H9 (cell line): ENCODE results near the gene CD68. TPM values are rescaled to one million over a fixed set of nuclear protein-coding genes. Genes with fewer than 3 reads are reported as not detected.
"Not testable (repeated sequence)": the region's sequence is repeated elsewhere in the genome, so short reads cannot be mapped to it uniquely, and the experiment has no call there.

Experiments
- DNase-seq: peaks from one replicate; pipeline ENCODE4 v3.0.0-alpha.2; 2017
- H2AFZ ChIP-seq: one replicate; pipeline ENCODE4 v1.6.1; 2013; ENCODE audit warnings: mild to moderate bottlenecking, low read length, control low read depth, moderate library complexity
- H2AK5ac ChIP-seq: 2 replicates; pipeline ENCODE4 v1.6.1; 2013; ENCODE audit warnings: low read length, control low read depth, mixed read lengths; ENCODE audit not compliant: insufficient read length
- H2BK120ac ChIP-seq: one replicate; pipeline ENCODE4 v1.6.1; 2013; ENCODE audit warnings: low read depth, mild to moderate bottlenecking, low read length, control low read depth, inconsistent platforms; ENCODE audit not compliant: poor library complexity, severe bottlenecking
- H2BK12ac ChIP-seq: 2 replicates; pipeline ENCODE4 v1.6.1; 2013; ENCODE audit warnings: low read length, control low read depth, mixed read lengths, low read depth; ENCODE audit not compliant: insufficient read length
- H2BK15ac ChIP-seq: 2 replicates; pipeline ENCODE4 v1.6.1; 2013; ENCODE audit warnings: low read depth, low read length, control low read depth
- H2BK20ac ChIP-seq: one replicate; pipeline ENCODE4 v1.6.1; 2013; ENCODE audit warnings: low read depth, mild to moderate bottlenecking, low read length, control low read depth, inconsistent platforms; ENCODE audit not compliant: poor library complexity, severe bottlenecking
- H2BK5ac ChIP-seq: 2 replicates; pipeline ENCODE4 v1.6.1; 2013; ENCODE audit warnings: low read length, control low read depth, mixed read lengths; ENCODE audit not compliant: insufficient read length
- H3K14ac ChIP-seq: 2 replicates; pipeline ENCODE4 v1.6.1; 2013; ENCODE audit warnings: low read length, control low read depth; ENCODE audit not compliant: insufficient read depth
- H3K18ac ChIP-seq: 2 replicates; pipeline ENCODE4 v1.6.1; 2013; ENCODE audit warnings: low read depth, mild to moderate bottlenecking, mixed read lengths, low read length, control low read depth; ENCODE audit not compliant: insufficient read length
- H3K23ac ChIP-seq: 2 replicates; pipeline ENCODE4 v1.6.1; 2013; ENCODE audit warnings: low read length, control low read depth, mixed read lengths, low read depth; ENCODE audit not compliant: insufficient read length
- H3K23me2 ChIP-seq: 2 replicates; pipeline ENCODE4 v1.6.1; 2013; ENCODE audit warnings: low read depth, mild to moderate bottlenecking, mixed read lengths, low read length, control low read depth; ENCODE audit not compliant: insufficient read length, poor library complexity, severe bottlenecking
- H3K27ac ChIP-seq: 2 replicates; pipeline ENCODE4 v1.5.1; 2013; ENCODE audit warnings: low read length, control low read depth, mixed read lengths, low read depth; ENCODE audit not compliant: insufficient read length
- H3K27me3 ChIP-seq: 2 replicates; pipeline ENCODE4 v1.6.1; 2013; ENCODE audit warnings: low read length, control low read depth, inconsistent platforms; ENCODE audit not compliant: insufficient read depth
- H3K4ac ChIP-seq: 2 replicates; pipeline ENCODE4 v1.6.1; 2013; ENCODE audit warnings: low read depth, mild to moderate bottlenecking, control low read depth, inconsistent platforms, low read length, moderate library complexity
- H3K4me1 ChIP-seq: 2 replicates; pipeline ENCODE4 v1.6.1; 2013; ENCODE audit warnings: low read length, control low read depth, inconsistent platforms; ENCODE audit not compliant: insufficient read depth
- H3K4me2 ChIP-seq: 2 replicates; pipeline ENCODE4 v1.6.1; 2013; ENCODE audit warnings: low read length, control low read depth, mixed read lengths; ENCODE audit not compliant: insufficient read length, insufficient read depth
- H3K56ac ChIP-seq: 2 replicates; pipeline ENCODE4 v1.6.1; 2013; ENCODE audit warnings: low read depth, mild to moderate bottlenecking, mixed read lengths, low read length, control low read depth; ENCODE audit not compliant: insufficient read length
- H3K79me1 ChIP-seq: 2 replicates; pipeline ENCODE4 v1.6.1; 2013; ENCODE audit warnings: low read depth, mild to moderate bottlenecking, moderate library complexity, low read length, control low read depth, inconsistent platforms; ENCODE audit not compliant: insufficient read depth, poor library complexity, severe bottlenecking
- H3K79me2 ChIP-seq: 2 replicates; pipeline ENCODE4 v1.6.1; 2013; ENCODE audit warnings: low read length, control low read depth, inconsistent platforms; ENCODE audit not compliant: insufficient read depth
- H3K9ac ChIP-seq: 2 replicates; pipeline ENCODE4 v1.6.1; 2013; ENCODE audit warnings: low read length, control low read depth, mixed read lengths; ENCODE audit not compliant: insufficient read length; ENCODE audit errors: extremely low read depth
- H3K9me3 ChIP-seq: one replicate; pipeline ENCODE4 v1.6.1; 2013; ENCODE audit warnings: low read depth, low read length, inconsistent platforms; ENCODE audit not compliant: control insufficient read depth
- H3T11ph ChIP-seq: one replicate; pipeline ENCODE4 v1.6.1; 2013; ENCODE audit warnings: mild to moderate bottlenecking, low read length, control low read depth, inconsistent platforms
- H4K20me1 ChIP-seq: one replicate; pipeline ENCODE4 v1.6.1; 2013; ENCODE audit not compliant: control insufficient read depth, insufficient read length, insufficient read depth
- H4K5ac ChIP-seq: 2 replicates; pipeline ENCODE4 v1.6.1; 2013; ENCODE audit warnings: low read depth, mild to moderate bottlenecking, mixed read lengths, low read length, control low read depth; ENCODE audit not compliant: insufficient read length
- H4K8ac ChIP-seq: replicated peaks from 2 replicates; pipeline ENCODE4 v1.6.1; 2013; ENCODE audit warnings: low read length, control low read depth, mixed read lengths, low read depth; ENCODE audit not compliant: insufficient read length
- H4K91ac ChIP-seq: 2 replicates; pipeline ENCODE4 v1.6.1; 2013; ENCODE audit warnings: low read depth, mild to moderate bottlenecking, moderate library complexity, mixed read lengths, low read length, control low read depth; ENCODE audit not compliant: insufficient read length
- H3K27ac Mint-ChIP-seq, 3 experiments: 2 replicates in 2 of 3; 3 replicates in 1 of 3; pipeline ENCODE4 v1.8.0; 2020 to 2021; ENCODE audit warnings: mixed read lengths in 3 of 3, mild to moderate bottlenecking in 1 of 3, moderate library complexity in 1 of 3
- H3K27me3 Mint-ChIP-seq: 2 replicates; pipeline ENCODE4 v1.8.0; 2021; ENCODE audit warnings: low read depth, mild to moderate bottlenecking, moderate library complexity, mixed read lengths
- H3K36me3 Mint-ChIP-seq, 3 experiments: 2 replicates in 2 of 3; 3 replicates in 1 of 3; pipeline ENCODE4 v1.8.0; 2020 to 2021; ENCODE audit warnings: low read depth in 3 of 3, mixed read lengths in 3 of 3; ENCODE audit not compliant: insufficient read depth in 1 of 3
- H3K4me1 Mint-ChIP-seq, 2 experiments: 2 replicates each; pipeline ENCODE4 v1.8.0; 2020; ENCODE audit warnings: mixed read lengths in 2 of 2
- H3K4me3 Mint-ChIP-seq, 2 experiments: 2 replicates in 1 of 2; 3 replicates in 1 of 2; pipeline ENCODE4 v1.8.0; 2020 to 2021; ENCODE audit warnings: mild to moderate bottlenecking in 2 of 2, mixed read lengths in 2 of 2, moderate library complexity in 1 of 2
- H3K9me3 Mint-ChIP-seq, 2 experiments: 2 replicates in 1 of 2; 3 replicates in 1 of 2; pipeline ENCODE4 v1.8.0; 2020; ENCODE audit warnings: mild to moderate bottlenecking in 2 of 2, mixed read lengths in 2 of 2, moderate library complexity in 1 of 2
- CTCF ChIP-seq: fragments of 200-600 bp; sonication (generic); conservative IDR thresholded peaks from 3 replicates; pipeline ENCODE4 v1.8.0; 2021; ENCODE audit warnings: antibody characterized with exemption, mild to moderate bottlenecking
- WGBS: extraction: QIAGEN DNeasy Blood & Tissue Kit; methylation state at CpG from one replicate; pipeline ENCODE4 v1.1.7; 2013; ENCODE audit warnings: missing lambda C conversion rate, low lambda C conversion rate, mixed read lengths; ENCODE audit not compliant: insufficient read length; ENCODE audit errors: extremely low coverage; 5-methylcytosine and 5-hydroxymethylcytosine counted together
- total RNA-seq: library from RNA; stranded (reverse); gene quantifications from 2 replicates; pipeline ENCODE4 v1.2.1, GENCODE V29; 2021

CD68 gene
- total RNA-seq, 1 experiment from 2014 or later, result 0.42 TPM

- Histone ChIP-seq H3K27me3 (no peaks in the 10 kb centered on the region), H3K4me2 (no peak overlapping the region), H3T11ph (no peak overlapping the region), H4K91ac (no peak overlapping the region), H3K9me3 (no peaks in the 10 kb centered on the region), H3K23me2 (peaks cover 8% of the 10 kb centered on the region), H3K27ac (no peak overlapping the region), H2BK20ac (no peak overlapping the region), H3K9ac (no peak overlapping the region), H3K79me1 (no peaks in the 10 kb centered on the region), H3K18ac (no peak overlapping the region), H3K4me1 (no peaks in the 10 kb centered on the region), H3K4ac (no peak overlapping the region), H3K56ac (no peak overlapping the region), H3K23ac (no peak overlapping the region), H3K14ac (no peak overlapping the region), H2BK5ac (no peak overlapping the region), H3K79me2 (no peaks in the 10 kb centered on the region), H2BK12ac (no peak overlapping the region), H2BK120ac (no peak overlapping the region), H4K5ac (no peak overlapping the region), H2AK5ac (no peak overlapping the region), H2BK15ac (no peak overlapping the region), H4K8ac (no peak overlapping the region), H4K20me1 (no peaks in the 10 kb centered on the region), H2AFZ (no peak overlapping the region)
- Mint-ChIP-seq H3K27me3 (no peaks in the 10 kb centered on the region), H3K9me3 (no peaks in the 10 kb centered on the region), H3K4me3 (no peak overlapping the region), H3K36me3 (peaks cover 4 to 19% (median 15%) of the 10 kb centered on the region in 3 experiments), H3K27ac (peak overlapping the region in 2 of 3 experiments; percentile 55 to 87; a peak in 2 of 7 replicates), H3K4me1 (peaks cover 8 to 10% of the 10 kb centered on the region in 2 experiments)
- DNase-seq, result no peak
- TF ChIP-seq CTCF, result no peak
- WGBS, result no CpG with 5 or more reads among the region's 5 CpGs
Observed at GRCh38 chr17:7623661-7624060, 44.2 kb downstream of the CD68 start.

- H3K27ac ChIP-seq, H4K5ac ChIP-seq, H3K23ac ChIP-seq, H3K79me1 ChIP-seq, H3T11ph ChIP-seq, H3K56ac ChIP-seq, H2BK5ac ChIP-seq, DNase-seq, H4K8ac ChIP-seq, H3K27me3 Mint-ChIP-seq, H3K27ac Mint-ChIP-seq, H2BK20ac ChIP-seq, H3K27me3 ChIP-seq, H3K18ac ChIP-seq, H2BK12ac ChIP-seq, H3K9me3 ChIP-seq, H3K14ac ChIP-seq, H3K4me1 ChIP-seq, H3K4ac ChIP-seq, H3K23me2 ChIP-seq, H2BK15ac ChIP-seq, H2AK5ac ChIP-seq, H3K79me2 ChIP-seq, H3K4me2 ChIP-seq, H4K91ac ChIP-seq, H4K20me1 ChIP-seq, H2AFZ ChIP-seq, H3K9me3 Mint-ChIP-seq, H3K9ac ChIP-seq, H2BK120ac ChIP-seq: not testable (repeated sequence)
- peaks cover 10 to 11% of the 10 kb centered on the region in 2 experiments for H3K4me1 Mint-ChIP-seq
- no CpG with 5 or more reads among the region's 16 CpGs for WGBS
- peak overlapping the region in 1 of 2 experiments; percentile 94; a peak in 3 of 5 replicates for H3K4me3 Mint-ChIP-seq
- peaks cover 4 to 19% (median 15%) of the 10 kb centered on the region in 3 experiments for H3K36me3 Mint-ChIP-seq
Observed at GRCh38 chr17:7625749-7626148, 46.3 kb downstream of the CD68 start.
